SK-N-SH (cell line): ENCODE measurements around the gene DHRSX. TPM values are rescaled to one million over a fixed set of nuclear protein-coding genes. Genes with fewer than 3 reads are reported as not detected.

Experiments
- CTCF ChIA-PET: fragments of 300-600, 350-600 bp; formaldehyde crosslinking; extraction: SDS; loops from one replicate; lab custom pipeline; 2021; lab: Yijun Ruan, JAX
- POLR2A ChIA-PET: fragments of 350-600 bp; sonication (Branson Sonifier 250); formaldehyde crosslinking; extraction: SDS; loops from one replicate; lab custom pipeline; 2020; ENCODE audit warnings: antibody characterized with exemption, inconsistent platforms; lab: Yijun Ruan, JAX
- DNase-seq: peaks from one replicate; pipeline ENCODE4 v3.0.0; 2012
- H2AFZ ChIP-seq: fragments of 200-600 bp; sonication (generic); 2 replicates; pipeline ENCODE4 v1.8.1; 2016; ENCODE audit warnings: antibody characterized with exemption, mild to moderate bottlenecking, low read depth
- H3F3A ChIP-seq: fragments of 200-600 bp; sonication (generic); replicated peaks from 2 replicates; pipeline ENCODE3; 2016; ENCODE audit warnings: antibody characterized with exemption, mild to moderate bottlenecking; ENCODE audit not compliant: insufficient read depth
- H3K27ac ChIP-seq, 2 experiments: fragments of 200-500 bp in 1 of 2; fragments of 200-600 bp in 1 of 2; sonication (Bioruptor generic) in 1 of 2; sonication (generic), shearing (Covaris generic) in 1 of 2; 2 replicates each; pipeline versions ENCODE4 v1.5.1 to v1.6.1; 2014 to 2016; ENCODE audit warnings: low read depth in 2 of 2, inconsistent platforms in 1 of 2, low read length in 1 of 2, mild to moderate bottlenecking in 1 of 2, mixed read lengths in 1 of 2
- H3K27me3 ChIP-seq: fragments of 200-600 bp; sonication (generic), shearing (Covaris generic); 2 replicates; pipeline ENCODE4 v1.6.1; 2016; ENCODE audit warnings: mixed run types; ENCODE audit not compliant: insufficient read depth
- H3K36me3 ChIP-seq, 2 experiments: fragments of 200-500 bp in 1 of 2; fragments of 200-600 bp in 1 of 2; sonication (Bioruptor generic) in 1 of 2; sonication (generic) in 1 of 2; replicated peaks in 1 of 2; 2 replicates each; pipeline versions ENCODE3 to v1.5.1; 2014 to 2016; ENCODE audit warnings: low read length in 1 of 2, mild to moderate bottlenecking in 1 of 2; ENCODE audit not compliant: insufficient read depth in 2 of 2, control insufficient read depth in 1 of 2
- H3K4me1 ChIP-seq, 2 experiments: fragments of 200-500 bp in 1 of 2; fragments of 200-600 bp in 1 of 2; sonication (Bioruptor generic) in 1 of 2; sonication (generic), shearing (Covaris generic) in 1 of 2; 2 replicates each; pipeline versions ENCODE4 v1.5.1 to v1.6.1; 2014 to 2016; ENCODE audit warnings: low read depth in 1 of 2, low read length in 1 of 2, mixed run types in 1 of 2; ENCODE audit not compliant: insufficient read depth in 2 of 2, control insufficient read depth in 1 of 2
- H3K4me2 ChIP-seq: fragments of 200-600 bp; sonication (generic), shearing (Covaris generic); 2 replicates; pipeline ENCODE4 v1.6.1; 2017; ENCODE audit warnings: mixed run types
- H3K4me3 ChIP-seq, 2 experiments: fragments of 200-500 bp in 1 of 2; fragments of 200-600 bp in 1 of 2; sonication (Bioruptor generic) in 1 of 2; sonication (generic), shearing (Covaris generic) in 1 of 2; 2 replicates each; pipeline versions ENCODE4 v1.5.1 to v1.8.1; 2014 to 2016; ENCODE audit warnings: low read depth in 2 of 2, inconsistent platforms in 1 of 2, low read length in 1 of 2, mild to moderate bottlenecking in 1 of 2, mixed read lengths in 1 of 2, moderate library complexity in 1 of 2
- H3K79me2 ChIP-seq: fragments of 200-600 bp; sonication (generic); 2 replicates; pipeline ENCODE4 v1.8.1; 2017; ENCODE audit warnings: mild to moderate bottlenecking; ENCODE audit not compliant: insufficient read depth
- H3K9ac ChIP-seq: fragments of 200-600 bp; sonication (generic); 2 replicates; pipeline ENCODE4 v1.6.1; 2017; ENCODE audit warnings: mixed run types
- H3K9me2 ChIP-seq: fragments of 200-600 bp; sonication (generic); 2 replicates; pipeline ENCODE4 v1.6.1; 2017; ENCODE audit warnings: mixed run types
- H3K9me3 ChIP-seq: fragments of 200-600 bp; sonication (generic); 2 replicates; pipeline ENCODE4 v1.6.1; 2017; ENCODE audit warnings: mixed run types, mild to moderate bottlenecking, moderate library complexity
- H4K20me1 ChIP-seq: fragments of 200-600 bp; sonication (generic); 2 replicates; pipeline ENCODE4 v1.6.1; 2017; ENCODE audit warnings: mild to moderate bottlenecking, mixed run types; ENCODE audit not compliant: insufficient read depth
- CHD2 ChIP-seq: fragments of 150-350 bp; IDR thresholded peaks from 2 replicates; pipeline ENCODE4 v1.6.1; 2018; ENCODE audit warnings: low read length; ENCODE audit not compliant: partially characterized antibody
- CTCF ChIP-seq: fragments of 200-600 bp; sonication (generic); IDR thresholded peaks from 2 replicates; pipeline ENCODE4 v1.6.1; 2017; ENCODE audit warnings: antibody characterized with exemption, mild to moderate bottlenecking, moderate library complexity
- ELF1 ChIP-seq: IDR thresholded peaks from 2 replicates; pipeline ENCODE4 v1.4.0; 2012
- NFIC ChIP-seq: IDR thresholded peaks from 2 replicates; pipeline ENCODE4 v1.4.0; 2012; ENCODE audit warnings: borderline replicate concordance
- POLR2AphosphoS5 ChIP-seq: IDR thresholded peaks from 2 replicates; pipeline ENCODE4 v1.6.1; 2012; ENCODE audit warnings: low read depth, low read length
- RAD21 ChIP-seq: IDR thresholded peaks from 2 replicates; pipeline ENCODE4 v1.6.1; 2012; ENCODE audit warnings: mild to moderate bottlenecking, low read length
- RCOR1 ChIP-seq: fragments of 150-350 bp; IDR thresholded peaks from 2 replicates; pipeline ENCODE4 v1.6.1; 2017; ENCODE audit warnings: antibody characterized with exemption, low read length
- REST ChIP-seq: IDR thresholded peaks from 2 replicates; pipeline ENCODE4 v1.6.1; 2012; ENCODE audit warnings: mild to moderate bottlenecking, low read depth, low read length, moderate library complexity
- RFX5 ChIP-seq: IDR thresholded peaks from 2 replicates; pipeline ENCODE4 v1.6.1; 2012; ENCODE audit warnings: mild to moderate bottlenecking, improper control_type of control experiment, low read length
- RXRA ChIP-seq: IDR thresholded peaks from 2 replicates; pipeline ENCODE4 v1.4.0; 2012; ENCODE audit warnings: low read depth, mild to moderate bottlenecking, borderline replicate concordance
- SMC3 ChIP-seq: IDR thresholded peaks from 2 replicates; pipeline ENCODE4 v1.6.1; 2012; ENCODE audit warnings: low read depth, low read length, improper control_type of control experiment
- TAF1 ChIP-seq: IDR thresholded peaks from 2 replicates; pipeline ENCODE4 v1.6.1; 2012; ENCODE audit warnings: low read depth, mild to moderate bottlenecking, low read length, moderate library complexity, borderline replicate concordance
- TCF12 ChIP-seq: IDR thresholded peaks from 2 replicates; pipeline ENCODE4 v1.4.0; 2012
- TEAD4 ChIP-seq: IDR thresholded peaks from 2 replicates; pipeline ENCODE4 v1.4.0; 2012; ENCODE audit warnings: mild to moderate bottlenecking, borderline replicate concordance; ENCODE audit not compliant: insufficient read depth
- YY1 ChIP-seq: IDR thresholded peaks from 2 replicates; pipeline ENCODE4 v1.4.0; 2012; ENCODE audit warnings: low read depth, mild to moderate bottlenecking
- WGBS: methylation state at CpG from one replicate; pipeline ENCODE4 v1.1.6; 2017; ENCODE audit warnings: low lambda C conversion rate; 5-methylcytosine and 5-hydroxymethylcytosine counted together
- polyA plus RNA-seq, 3 experiments: library from polyadenylated mRNA; depleted of rRNA; stranded (reverse); fragments of >200 nt; gene quantifications; 2 replicates each; pipeline ENCODE4 v1.2.3, GENCODE V29; 2012
- TF ChIP-seq, protein P1 (sequence below): IDR thresholded peaks from 2 replicates; pipeline ENCODE4; 2012
- TF ChIP-seq, protein P2 (sequence below): fragments of 150-350 bp; IDR thresholded peaks from 2 replicates; pipeline ENCODE4 v1.6.1; 2017; ENCODE audit warnings: antibody characterized with exemption, low read length, low read depth, borderline replicate concordance
- TF ChIP-seq, protein P3 (sequence below): IDR thresholded peaks from 2 replicates; pipeline ENCODE4 v1.4.0; 2012; ENCODE audit warnings: low read depth

Gene DHRSX
- polyA plus RNA-seq, 1 of the 3 experiments (the other 2 are of a cell fraction) = 34.3 TPM

DNA sequence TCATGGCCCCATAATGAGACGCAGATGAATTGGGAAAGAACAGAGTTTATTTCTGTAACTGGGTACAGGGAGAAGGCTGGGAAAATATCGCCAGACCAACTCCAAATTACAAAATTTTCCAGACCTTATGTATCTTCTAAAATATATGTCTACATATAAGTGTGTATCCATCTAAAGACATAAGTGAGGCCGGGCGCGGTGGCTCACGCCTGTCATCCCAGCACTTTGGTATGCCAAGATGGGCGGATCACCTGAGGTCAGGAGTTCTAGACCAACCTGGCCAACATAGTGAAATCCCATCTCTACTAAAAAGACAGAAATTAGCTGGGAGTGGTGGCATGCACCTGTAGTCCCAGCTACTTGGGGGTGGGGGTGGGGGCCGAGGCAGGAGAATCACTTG is 11.7 kb upstream of the DHRSX start:
- no peak overlapping the region for H3K4me2 ChIP-seq
- no peaks in the 10 kb centered on the region; the same call in 1 of the 2 replicates for H3K27me3 ChIP-seq
- H3K4me3 ChIP-seq = no peak overlapping the region
- CTCF ChIA-PET = no interaction called here
- no peaks in the 10 kb centered on the region for H3K9me2 ChIP-seq
- H3K9ac ChIP-seq = no peak overlapping the region
- no peak overlapping the region for H3K27ac ChIP-seq
- DNase-seq = no peak
- H4K20me1 ChIP-seq = no peaks in the 10 kb centered on the region
- H3K79me2 ChIP-seq = no peaks in the 10 kb centered on the region
- no peaks in the 10 kb centered on the region for H3K36me3 ChIP-seq
- POLR2A ChIA-PET = no interaction called here
- H2AFZ ChIP-seq = no peak overlapping the region
- TF ChIP-seq TAF1 (no peak), ELF1 (no peak), RFX5 (no peak), REST (no peak), NFIC (no peak), CHD2 (no peak)
- TF ChIP-seq, protein P1, sequence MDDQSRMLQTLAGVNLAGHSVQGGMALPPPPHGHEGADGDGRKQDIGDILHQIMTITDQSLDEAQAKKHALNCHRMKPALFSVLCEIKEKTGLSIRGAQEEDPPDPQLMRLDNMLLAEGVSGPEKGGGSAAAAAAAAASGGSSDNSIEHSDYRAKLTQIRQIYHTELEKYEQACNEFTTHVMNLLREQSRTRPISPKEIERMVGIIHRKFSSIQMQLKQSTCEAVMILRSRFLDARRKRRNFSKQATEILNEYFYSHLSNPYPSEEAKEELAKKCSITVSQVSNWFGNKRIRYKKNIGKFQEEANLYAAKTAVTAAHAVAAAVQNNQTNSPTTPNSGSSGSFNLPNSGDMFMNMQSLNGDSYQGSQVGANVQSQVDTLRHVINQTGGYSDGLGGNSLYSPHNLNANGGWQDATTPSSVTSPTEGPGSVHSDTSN = no peak
- H3K9me3 ChIP-seq = no peaks in the 10 kb centered on the region
- H3K4me1 ChIP-seq = no peaks in the 10 kb centered on the region
- no peaks in the 10 kb centered on the region for H3F3A ChIP-seq
- WGBS = 53% methylated on average over 8 of the region's 8 CpGs

- no peak for DNase-seq
- Histone ChIP-seq H3F3A (no peaks in the 10 kb centered on the region), H3K27ac (no peak overlapping the region), H3K4me3 (no peak overlapping the region), H4K20me1 (no peaks in the 10 kb centered on the region), H3K36me3 (no peaks in the 10 kb centered on the region), H3K9ac (no peak overlapping the region), H3K9me3 (no peaks in the 10 kb centered on the region), H3K4me1 (no peaks in the 10 kb centered on the region), H3K9me2 (no peaks in the 10 kb centered on the region), H3K79me2 (no peaks in the 10 kb centered on the region), H3K4me2 (no peak overlapping the region), H3K27me3 (no peaks in the 10 kb centered on the region; the same call in 1 of the 2 replicates), H2AFZ (no peak overlapping the region)
- WGBS = 62% methylated on average over 5 of the region's 6 CpGs
- CTCF ChIA-PET = no interaction called here
- POLR2A ChIA-PET = no interaction called here
- no peak for TF ChIP-seq POLR2AphosphoS5
- TF ChIP-seq SMC3 = no peak
- no peak for TF ChIP-seq CTCF
- TF ChIP-seq RAD21 = no peak
- TF ChIP-seq YY1 = no peak
- TF ChIP-seq TEAD4 = no peak
- TF ChIP-seq, protein P2, sequence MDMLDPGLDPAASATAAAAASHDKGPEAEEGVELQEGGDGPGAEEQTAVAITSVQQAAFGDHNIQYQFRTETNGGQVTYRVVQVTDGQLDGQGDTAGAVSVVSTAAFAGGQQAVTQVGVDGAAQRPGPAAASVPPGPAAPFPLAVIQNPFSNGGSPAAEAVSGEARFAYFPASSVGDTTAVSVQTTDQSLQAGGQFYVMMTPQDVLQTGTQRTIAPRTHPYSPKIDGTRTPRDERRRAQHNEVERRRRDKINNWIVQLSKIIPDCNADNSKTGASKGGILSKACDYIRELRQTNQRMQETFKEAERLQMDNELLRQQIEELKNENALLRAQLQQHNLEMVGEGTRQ = no peak
- TF ChIP-seq REST = no peak
- TF ChIP-seq TCF12 = no peak
- TF ChIP-seq RXRA = no peak
- TF ChIP-seq RCOR1 = no peak
- TF ChIP-seq, protein P3, sequence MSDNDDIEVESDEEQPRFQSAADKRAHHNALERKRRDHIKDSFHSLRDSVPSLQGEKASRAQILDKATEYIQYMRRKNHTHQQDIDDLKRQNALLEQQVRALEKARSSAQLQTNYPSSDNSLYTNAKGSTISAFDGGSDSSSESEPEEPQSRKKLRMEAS = no peak
- no peak for TF ChIP-seq ELF1
These were observed 10.6 kb upstream of the DHRSX start for GRCh38 chrX:2511326-2511725.
